HG03521 (cell line): ENCODE data around the gene CYSTM1.

Experiments used
- ATAC-seq: cut with Tn5 transposase; IDR thresholded peaks from one replicate; pipeline ENCODE4 v1.9.1; 2021; ENCODE audit warnings: mild to moderate bottlenecking, moderate library complexity; ENCODE audit not compliant: unreplicated experiment

Gene CYSTM1

GRCh38 chr5:140287801-140288521 lies 113.0 kb downstream of the CYSTM1 start:
- ATAC-seq, result no peak

GRCh38 chr5:140292212-140293036 lies 117.4 kb downstream of the CYSTM1 start:
- no peak for ATAC-seq
